Suppressor macrophage treated with lipopolysaccharide for 4 hours (primary cell): Measurements from ENCODE around the gene RMP24.
"Not testable (repeated sequence)": the region's sequence is repeated elsewhere in the genome, so short reads cannot be mapped to it uniquely, and the experiment has no call there.

Experiments
- DNase-seq: peaks from one replicate; pipeline ENCODE4 v3.0.0-alpha.2; 2020

Gene RMP24

GRCh38 chr18:35968278-35968880 lies 4.1 kb upstream of the RMP24 start:
- DNase-seq: no peak

- no peak for DNase-seq
These were observed 2.8 kb upstream of the RMP24 start for GRCh38 chr18:35969676-35970075.

- DNase-seq: no peak
These were observed 750 bp upstream of the RMP24 start for GRCh38 chr18:35971661-35972196.

- DNase-seq: no peak
These were observed 1.2 kb downstream of the RMP24 start for GRCh38 chr18:35973650-35974049.

GRCh38 chr18:35974181-35974580 lies 1.7 kb downstream of the RMP24 start:
- DNase-seq: no peak

GRCh38 chr18:35979112-35979511 lies 6.6 kb downstream of the RMP24 start:
- no peak for DNase-seq

GRCh38 chr18:35982409-35983114 lies 10.1 kb downstream of the RMP24 start:
- no peak for DNase-seq

GRCh38 chr18:35983147-35983546 lies 10.7 kb downstream of the RMP24 start:
- no peak for DNase-seq

GRCh38 chr18:35983818-35984217 lies 11.3 kb downstream of the RMP24 start:
- no peak for DNase-seq

GRCh38 chr18:35991696-35992095 lies 19.2 kb downstream of the RMP24 start:
- no peak for DNase-seq

- no peak for DNase-seq
These were observed 20.5 kb downstream of the RMP24 start for GRCh38 chr18:35993013-35993412.

- peak; percentile 5 for DNase-seq
These were observed 26.5 kb downstream of the RMP24 start for GRCh38 chr18:35998967-35999366.

GRCh38 chr18:35999925-36000324 lies 27.4 kb downstream of the RMP24 start:
- no peak for DNase-seq

GRCh38 chr18:36006997-36007396 lies 34.5 kb downstream of the RMP24 start:
- no peak for DNase-seq

- no peak for DNase-seq
These were observed 36.7 kb downstream of the RMP24 start for GRCh38 chr18:36009214-36009613.

- no peak for DNase-seq
These were observed 40.4 kb downstream of the RMP24 start for GRCh38 chr18:36012891-36013290.

- no peak for DNase-seq
These were observed 43.1 kb downstream of the RMP24 start for GRCh38 chr18:36015629-36016028.

GRCh38 chr18:36017232-36017631 lies 44.8 kb downstream of the RMP24 start:
- DNase-seq: no peak

GRCh38 chr18:36020174-36020711 lies 47.8 kb downstream of the RMP24 start:
- DNase-seq: no peak

GRCh38 chr18:36023336-36023735 lies 50.9 kb downstream of the RMP24 start:
- no peak for DNase-seq

- DNase-seq: not testable (repeated sequence)
These were observed 51.8 kb downstream of the RMP24 start for GRCh38 chr18:36024241-36024640.

- no peak for DNase-seq
These were observed 52.5 kb downstream of the RMP24 start for GRCh38 chr18:36025025-36025424.

GRCh38 chr18:36028859-36029258 lies 56.4 kb downstream of the RMP24 start:
- DNase-seq: no peak
